ENCODE results near the gene ZNF554.

Gene ZNF554

GRCh38 chr19:2834294-2834871 is 14.7 kb downstream of the ZNF554 start:
- DNase-seq: no peak

- no peak for DNase-seq
Measured at GRCh38 chr19:2837430-2837829, 17.8 kb downstream of the ZNF554 start.

DNA sequence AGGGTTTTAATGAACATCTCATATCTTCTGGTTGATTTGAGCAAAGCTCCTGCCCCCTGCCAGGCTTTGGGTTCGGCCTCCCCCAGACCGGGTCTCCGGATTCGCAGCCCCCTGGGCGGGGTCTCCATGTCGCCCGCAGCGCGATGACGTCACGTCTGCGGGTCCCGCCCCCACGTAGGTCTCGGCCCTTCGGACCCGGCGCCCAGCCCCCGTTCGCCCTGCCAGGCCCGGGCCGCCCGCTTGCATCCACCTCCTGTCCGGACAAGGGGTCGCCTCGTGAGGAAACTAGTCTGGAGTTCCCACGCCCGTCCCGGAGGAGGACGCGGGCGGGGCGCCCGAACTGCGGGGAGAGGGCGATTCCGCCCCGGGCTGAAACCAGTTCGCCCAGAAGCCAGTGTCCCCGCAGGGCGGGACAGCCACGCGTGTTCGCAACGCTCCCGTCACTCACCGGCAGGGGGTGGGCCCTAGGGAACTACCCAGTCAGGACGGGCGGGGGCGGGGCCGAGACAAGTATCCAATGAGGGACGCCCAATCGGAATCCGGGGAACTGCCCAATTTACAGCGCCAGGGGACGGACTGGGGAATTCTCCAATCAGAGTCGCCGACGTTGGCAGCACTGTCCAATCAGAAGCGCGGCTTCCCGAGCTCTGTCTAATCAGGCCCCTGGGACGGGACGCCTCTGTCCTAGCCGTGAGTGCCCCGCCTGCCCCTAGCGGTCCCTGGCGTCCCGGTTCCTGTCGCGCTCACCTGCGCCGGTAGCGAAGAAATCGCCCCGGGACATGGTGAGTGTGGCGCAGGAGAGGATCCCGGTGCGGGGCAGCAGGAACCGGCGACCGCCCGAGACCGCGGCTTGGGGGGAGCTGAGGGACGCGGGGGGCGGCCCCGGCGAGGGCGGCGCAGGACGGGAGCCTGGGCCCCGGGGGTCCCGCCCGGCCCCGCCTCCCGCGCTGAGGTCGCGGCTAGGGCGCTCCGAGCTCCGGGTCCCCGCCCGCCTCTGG is 21.4 kb downstream of the ZNF554 start, which contains the start of gene ZNF555:
Gene ZNF555 (plus strand): TSS at position 682 of the 998 bp plus-strand sequence. CDS start 98 bp downstream, at position 780.
- DNase-seq: peak; percentile 100

DNA sequence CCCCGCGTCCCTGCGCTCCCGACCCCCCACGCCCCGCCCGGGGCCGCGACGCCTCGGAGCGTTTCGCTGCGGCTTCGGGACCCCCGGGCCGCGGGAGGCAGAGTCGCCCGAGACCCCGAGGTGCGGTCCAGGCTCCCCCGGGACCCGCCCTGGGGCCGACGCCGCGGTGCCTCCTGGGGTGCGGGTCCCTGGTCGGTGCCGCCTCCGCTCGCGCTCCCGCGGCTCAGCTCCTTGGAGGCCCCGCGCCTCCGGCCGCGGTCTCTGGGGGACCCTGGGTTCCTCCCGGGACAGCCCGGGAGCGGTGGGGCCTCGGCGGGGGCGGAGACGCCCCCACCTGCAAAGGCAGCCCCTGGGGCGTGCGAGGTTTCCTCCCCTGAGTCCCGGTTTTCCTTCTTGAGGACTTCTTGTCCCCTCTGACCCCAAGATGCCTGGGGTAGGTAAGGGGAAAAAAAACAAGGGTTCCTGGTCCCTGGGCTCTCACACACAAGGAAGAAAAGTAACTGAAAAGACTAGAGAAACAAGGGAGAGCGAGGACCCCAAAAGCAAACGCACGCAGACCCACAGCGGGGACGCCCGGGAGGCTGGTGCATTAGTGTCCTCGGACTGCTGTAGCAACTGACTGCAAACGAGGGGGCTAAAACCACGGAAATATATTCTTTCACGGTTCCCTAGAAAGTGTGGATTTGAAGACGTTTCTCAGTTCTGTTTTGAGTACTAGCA is 22.3 kb downstream of the ZNF554 start:
- DNase-seq: peak; percentile 36

GRCh38 chr19:2845107-2845506 is 25.4 kb downstream of the ZNF554 start:
- no peak for DNase-seq

DNA sequence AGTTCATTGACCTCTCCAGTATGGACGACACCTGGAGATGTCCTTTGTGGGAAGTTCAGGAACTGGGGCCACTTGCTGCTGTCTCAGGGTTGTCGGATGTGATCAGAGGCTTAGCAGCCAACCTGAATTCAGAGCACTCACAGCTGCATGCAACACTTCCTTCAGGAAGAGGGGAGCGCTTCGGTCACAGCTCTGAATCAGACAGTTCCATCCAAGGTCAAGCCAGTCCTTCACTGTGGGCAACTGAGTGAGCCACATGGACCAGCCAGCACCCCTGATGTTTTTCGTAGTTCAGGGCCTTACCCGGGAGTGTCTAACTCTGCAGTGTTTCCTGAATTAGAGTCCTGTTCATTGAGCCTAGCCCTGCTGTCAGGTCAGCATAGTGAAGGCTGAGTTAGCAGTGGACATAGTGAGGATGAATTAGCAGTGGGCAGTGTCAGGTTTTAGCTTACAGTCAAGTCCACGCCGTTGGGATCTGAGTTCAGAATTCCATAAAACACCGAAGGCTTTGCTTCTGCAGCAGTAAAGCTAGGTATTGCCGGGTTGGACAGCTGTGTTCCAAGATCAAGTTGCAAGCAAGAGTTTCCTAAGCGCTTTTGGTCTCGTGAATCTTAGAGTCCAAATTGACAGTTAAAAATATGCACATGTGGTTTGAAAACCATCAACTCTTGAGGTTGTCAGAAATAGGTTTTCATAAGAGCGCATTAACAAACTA is 26.7 kb downstream of the ZNF554 start:
- no peak for DNase-seq

DNA sequence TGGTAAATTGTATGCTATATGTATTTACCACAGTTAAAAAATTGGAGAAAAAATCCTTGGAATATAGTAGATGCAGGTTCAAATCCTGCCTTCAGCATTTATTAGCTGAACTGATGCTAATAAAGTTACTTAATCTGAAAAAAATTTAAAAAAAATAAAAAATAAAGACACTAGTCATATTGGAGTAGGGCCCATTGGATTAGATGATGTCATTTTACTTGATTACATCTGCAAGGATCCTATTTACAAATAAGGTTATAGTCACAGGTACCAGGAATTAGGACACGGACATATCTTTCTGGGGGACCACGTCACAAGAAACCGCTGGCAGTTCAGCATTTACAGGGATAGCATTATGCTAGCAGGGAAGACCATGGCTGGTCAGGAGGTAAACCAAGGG is 27.8 kb downstream of the ZNF554 start:
- no peak for DNase-seq

GRCh38 chr19:2848616-2849015 is 28.9 kb downstream of the ZNF554 start:
- no peak for DNase-seq

DNA sequence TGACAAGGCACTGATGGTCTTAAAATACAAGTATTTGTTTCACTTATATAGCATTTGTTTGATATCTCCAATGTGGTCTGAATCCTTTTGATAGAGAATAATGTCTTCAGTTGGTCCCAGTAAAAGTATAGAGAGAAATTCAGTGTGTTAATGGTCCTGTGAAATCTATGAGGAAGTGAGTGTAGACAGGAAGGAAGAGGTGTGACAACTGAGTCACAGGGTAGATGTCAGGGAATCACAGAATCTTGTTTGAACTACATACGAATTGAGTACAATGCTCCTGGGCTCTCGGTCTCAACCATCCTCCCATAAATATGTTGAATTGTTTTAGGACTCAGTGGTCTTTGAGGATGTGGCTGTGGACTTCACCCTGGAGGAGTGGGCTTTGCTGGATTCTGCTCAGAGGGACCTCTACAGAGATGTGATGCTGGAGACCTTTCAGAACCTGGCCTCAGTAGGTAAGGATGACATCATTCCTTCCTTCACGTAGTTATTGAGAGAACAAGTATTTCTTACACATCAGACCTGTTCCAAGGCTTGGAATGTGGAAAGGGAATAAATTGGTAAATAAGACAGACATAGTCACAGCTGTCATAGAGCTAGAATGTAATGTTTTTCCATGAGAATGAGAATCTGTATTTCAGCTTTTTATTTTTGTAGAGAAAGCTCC is 30.7 kb downstream of the ZNF554 start:
- no peak for DNase-seq

GRCh38 chr19:2852598-2852997 is 32.9 kb downstream of the ZNF554 start:
- no peak for DNase-seq

DNA sequence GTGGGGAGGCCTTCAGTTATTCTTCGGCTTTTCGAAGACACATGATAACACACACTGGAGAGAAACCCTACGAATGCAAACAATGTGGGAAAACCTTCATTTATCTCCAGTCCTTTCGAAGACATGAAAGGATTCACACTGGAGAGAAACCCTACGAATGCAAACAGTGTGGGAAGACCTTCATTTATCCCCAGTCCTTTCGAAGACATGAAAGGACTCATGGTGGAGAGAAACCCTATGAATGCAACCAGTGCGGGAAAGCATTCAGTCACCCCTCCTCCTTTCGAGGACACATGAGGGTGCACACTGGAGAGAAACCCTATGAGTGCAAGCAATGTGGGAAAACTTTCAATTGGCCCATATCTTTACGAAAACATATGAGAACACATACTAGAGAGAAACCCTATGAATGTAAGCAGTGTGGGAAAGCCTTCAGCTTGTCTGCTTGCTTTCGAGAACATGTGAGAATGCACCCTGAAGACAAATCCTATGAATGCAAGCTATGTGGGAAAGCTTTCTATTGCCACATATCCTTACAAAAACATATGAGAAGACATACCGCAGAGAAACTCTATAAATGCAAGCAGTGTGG is 33.4 kb downstream of the ZNF554 start:
- no peak for DNase-seq

GRCh38 chr19:2854849-2855248 is 35.2 kb downstream of the ZNF554 start:
- no peak for DNase-seq

DNA sequence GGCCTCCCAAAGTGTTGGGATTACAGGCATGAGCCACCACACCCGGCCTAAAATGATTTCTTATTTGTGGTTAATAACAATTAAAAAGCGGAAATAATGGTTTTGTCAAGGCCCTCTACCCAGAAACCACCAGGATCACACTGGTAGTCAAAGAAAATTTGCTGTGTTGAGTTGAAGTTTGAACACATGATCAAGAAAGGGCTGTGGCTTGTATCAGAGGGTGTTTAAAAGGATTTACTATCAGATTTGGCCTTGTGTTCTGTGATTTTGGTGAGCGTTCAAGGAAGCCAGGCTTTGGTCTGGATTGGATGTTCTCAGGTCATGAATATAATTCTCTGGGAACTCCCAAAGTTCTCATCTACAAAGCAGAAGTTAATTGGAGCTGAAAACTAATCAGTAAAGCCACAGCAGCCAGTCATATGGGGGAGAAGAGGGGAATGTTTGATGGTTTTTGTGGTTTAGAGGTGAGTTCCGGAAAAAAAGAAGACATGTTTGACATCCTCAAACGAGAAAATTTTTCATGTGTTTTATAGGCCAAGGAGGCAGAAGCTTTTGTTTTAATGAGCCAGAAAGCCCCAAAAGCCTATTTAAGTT is 36.9 kb downstream of the ZNF554 start:
- no peak for DNase-seq

- no peak for DNase-seq
Measured at GRCh38 chr19:2858864-2859263, 39.2 kb downstream of the ZNF554 start.

DNA sequence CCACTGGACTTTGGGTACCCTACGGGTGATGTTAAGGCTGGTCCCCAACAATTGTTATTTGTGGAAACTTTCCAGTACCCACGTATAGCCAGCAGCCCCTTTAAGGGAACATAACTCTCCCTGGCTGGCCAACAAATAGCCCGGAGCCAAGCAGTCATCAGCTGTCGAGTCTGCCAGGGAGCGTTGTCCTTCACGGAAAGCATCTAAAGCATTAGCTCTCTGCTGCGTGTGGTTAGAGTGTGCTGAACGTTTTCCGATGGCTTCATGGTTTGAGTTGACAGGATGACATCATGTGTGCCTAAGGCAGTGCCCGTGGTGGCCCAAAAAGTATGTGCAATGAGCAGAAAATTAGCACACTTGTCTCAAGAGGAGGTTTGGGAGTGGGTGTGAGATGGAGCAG is 44.1 kb downstream of the ZNF554 start:
- DNase-seq: no peak

DNA sequence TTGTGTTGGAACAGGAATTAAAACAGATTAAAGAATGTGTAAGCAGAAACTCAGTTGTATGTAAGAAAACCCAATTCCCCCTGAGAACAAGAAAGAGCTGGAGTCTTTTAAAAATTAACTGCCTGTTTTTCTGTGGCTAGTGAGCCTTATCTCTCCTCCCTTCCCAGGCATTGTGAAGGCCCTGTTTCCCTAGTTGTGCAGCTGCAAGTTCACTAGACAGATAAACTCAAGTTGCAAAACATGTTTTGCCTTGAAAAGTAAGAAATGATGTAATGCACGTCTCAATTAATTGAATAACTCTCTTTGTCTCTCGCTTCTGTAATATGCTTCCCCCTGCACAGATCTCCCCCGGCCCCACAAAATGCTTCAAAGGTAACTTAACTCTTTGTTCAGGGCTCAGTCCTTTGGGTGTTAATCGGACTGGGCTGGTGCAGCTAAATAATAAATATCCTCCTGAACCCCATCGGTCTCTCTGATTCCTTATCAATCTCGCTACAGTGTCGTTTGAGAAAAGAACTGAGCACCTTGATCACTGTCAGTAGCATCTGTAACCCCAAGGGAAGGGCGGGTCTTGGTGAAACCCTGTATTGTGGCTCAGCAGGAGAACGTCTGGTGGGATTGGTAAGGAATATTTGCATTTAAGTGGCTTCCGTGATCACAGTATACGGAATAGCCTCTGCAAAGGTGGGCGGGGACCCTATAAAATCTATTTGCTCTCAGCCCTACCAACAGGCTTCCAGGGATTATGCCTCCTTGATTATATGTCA is 45.8 kb downstream of the ZNF554 start:
- DNase-seq: peak; percentile 92

GRCh38 chr19:2866495-2867024 is 46.9 kb downstream of the ZNF554 start:
- DNase-seq: no peak

- no peak for DNase-seq
Measured at GRCh38 chr19:2867025-2867991, 47.6 kb downstream of the ZNF554 start, which contains the start of gene ZNF556. Gene ZNF556, plus strand, starts transcription at chr19:2867335. Its CDS starts 87 bp downstream, at chr19:2867422.

GRCh38 chr19:2869618-2870017 is 50.0 kb downstream of the ZNF554 start:
- DNase-seq: no peak
